Activated naive CD8-positive, alpha-beta T cell treated with anti-CD3 and anti-CD28 coated beads, Interleukin-2, amount 50 U/mL, for 16 hours (primary cell): Measurements from ENCODE around the gene TRHDE.

Experiments used
- DNase-seq: peaks from one replicate; pipeline ENCODE4 v3.0.0-alpha.2; 2020; ENCODE audit warnings: low read depth, low spot score

TRHDE gene

DNA sequence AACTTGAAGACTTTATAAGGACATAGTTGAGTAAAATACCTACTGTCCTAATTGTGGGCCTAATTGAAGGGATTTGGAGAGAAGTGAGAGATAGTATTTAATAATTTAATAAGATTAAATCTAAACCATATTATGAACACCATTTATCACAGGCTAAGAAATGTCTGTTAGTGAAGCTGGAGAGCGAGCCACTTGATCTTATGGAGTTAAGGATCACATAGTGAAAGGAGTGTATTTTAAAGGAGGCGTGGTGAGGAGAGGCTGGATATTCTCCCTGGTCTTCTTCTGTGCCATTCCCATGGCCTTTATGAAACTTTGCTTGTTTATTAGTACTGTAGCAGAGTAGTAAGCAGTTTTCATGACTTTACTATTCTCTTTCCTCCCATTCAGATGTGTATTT, 172.4 kb downstream of the TRHDE start:
- DNase-seq = no peak

DNA sequence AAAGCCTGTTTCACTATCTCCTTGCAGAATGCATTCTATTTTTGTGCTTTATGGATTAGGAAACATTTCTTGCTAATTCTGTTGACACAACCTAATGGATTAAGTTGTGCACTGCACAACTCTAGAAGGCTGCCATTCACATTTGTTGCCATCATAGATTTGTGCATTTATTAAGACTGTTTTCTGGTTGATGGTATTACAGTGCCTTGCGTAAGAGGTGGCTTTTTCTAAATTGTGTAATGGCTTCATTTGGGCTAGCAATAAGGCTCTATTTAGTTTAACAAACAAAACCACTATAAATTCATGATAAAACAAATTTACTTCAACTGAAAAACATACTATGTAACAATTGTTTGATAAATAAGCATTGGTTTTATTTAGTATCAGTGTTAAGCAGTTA, 175.9 kb downstream of the TRHDE start:
- DNase-seq = no peak

DNA sequence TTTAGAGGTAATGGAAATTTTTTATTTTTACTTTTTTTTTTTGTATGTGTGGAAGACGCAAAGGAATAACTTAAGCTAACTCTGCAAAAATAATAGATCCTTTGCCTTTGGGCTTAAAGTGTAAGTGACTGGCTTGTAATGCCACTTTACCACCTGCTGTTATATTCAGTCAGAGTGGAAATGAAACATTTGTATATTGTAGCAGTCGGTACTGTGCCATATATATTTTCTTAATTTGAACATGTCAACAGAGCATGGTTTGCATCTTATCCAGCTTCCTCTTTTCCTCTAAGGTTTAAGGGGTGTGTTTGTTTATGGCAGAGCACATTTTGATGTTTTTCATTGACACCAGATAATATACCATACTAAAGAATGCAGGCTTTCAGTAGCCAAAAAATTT, 176.6 kb downstream of the TRHDE start:
- DNase-seq = no peak

DNA sequence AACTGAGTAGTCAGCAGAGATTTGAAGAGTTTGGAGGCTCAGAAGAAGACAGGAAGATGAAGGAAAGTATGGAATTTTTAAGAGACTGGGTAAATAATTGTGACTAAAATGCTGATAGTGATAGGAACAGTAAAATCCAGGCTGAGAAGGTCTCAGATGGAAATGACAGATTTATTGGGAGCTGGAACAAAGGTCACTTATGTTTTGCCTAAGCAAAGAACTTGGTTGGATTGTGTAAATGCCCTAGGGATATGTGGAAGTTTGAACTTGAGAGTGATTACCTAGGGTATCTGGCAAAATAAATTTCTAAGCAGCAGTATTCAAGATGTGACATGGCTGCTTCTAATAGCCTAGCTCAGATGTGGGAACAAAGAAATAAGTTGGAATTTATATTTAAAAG, 180.9 kb downstream of the TRHDE start:
- no peak for DNase-seq

DNA sequence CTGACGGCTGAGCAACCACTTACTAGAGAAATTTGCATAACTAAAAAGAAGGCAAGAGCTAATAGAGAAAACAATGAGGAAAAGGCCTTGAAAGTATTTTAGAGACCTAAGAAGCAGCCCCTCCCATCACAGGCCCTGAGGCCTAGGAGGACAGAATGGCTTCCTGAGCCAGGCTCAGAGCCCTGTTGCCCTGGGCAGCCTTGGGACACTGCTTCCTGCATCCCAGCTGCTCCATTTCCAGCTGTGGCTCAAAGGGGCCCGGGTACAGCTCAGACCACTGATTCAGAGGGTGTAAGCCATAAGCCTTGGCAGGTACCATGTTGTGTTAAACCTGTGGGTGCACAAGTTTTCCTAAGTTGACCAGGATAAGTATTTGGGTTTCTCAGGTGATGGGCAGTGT, 181.4 kb downstream of the TRHDE start:
- no peak for DNase-seq

DNA sequence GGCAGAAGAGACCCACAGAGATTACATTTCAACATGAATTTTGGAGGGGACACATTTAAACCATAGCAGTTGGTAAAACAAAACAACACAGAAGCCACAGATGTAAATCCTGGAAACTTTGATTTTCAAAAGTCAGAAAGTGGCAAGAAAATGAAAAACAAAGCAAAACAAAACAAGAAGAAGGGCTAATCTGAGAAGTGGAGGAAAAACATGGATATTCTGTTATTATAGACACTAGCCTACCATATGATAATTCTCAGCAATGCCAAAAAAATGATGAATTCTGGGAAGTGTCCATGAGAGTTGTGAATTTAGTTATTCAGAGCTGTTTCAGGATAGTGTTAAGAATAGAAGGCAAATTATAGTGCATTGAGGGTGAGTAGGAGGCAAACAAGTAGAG, 192.3 kb downstream of the TRHDE start:
- DNase-seq = no peak

DNA sequence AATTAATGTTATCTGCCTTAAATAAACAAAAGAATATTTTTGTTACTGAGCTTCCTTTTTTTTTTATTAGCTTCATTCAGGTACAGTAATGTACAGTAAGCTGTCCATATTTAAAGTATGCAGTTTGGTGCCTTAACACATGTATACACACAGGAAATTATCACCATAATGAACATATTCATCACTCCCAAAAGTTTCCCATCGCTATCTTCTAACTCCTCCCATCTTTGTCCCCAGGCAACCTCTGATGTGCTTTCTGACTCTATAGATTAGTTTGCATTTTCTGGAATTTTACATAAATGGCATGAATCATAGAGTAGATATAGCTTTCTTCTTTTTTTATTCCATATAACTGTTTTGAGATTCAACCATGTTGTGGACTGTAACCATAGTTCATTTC, 193.0 kb downstream of the TRHDE start:
- DNase-seq = no peak

DNA sequence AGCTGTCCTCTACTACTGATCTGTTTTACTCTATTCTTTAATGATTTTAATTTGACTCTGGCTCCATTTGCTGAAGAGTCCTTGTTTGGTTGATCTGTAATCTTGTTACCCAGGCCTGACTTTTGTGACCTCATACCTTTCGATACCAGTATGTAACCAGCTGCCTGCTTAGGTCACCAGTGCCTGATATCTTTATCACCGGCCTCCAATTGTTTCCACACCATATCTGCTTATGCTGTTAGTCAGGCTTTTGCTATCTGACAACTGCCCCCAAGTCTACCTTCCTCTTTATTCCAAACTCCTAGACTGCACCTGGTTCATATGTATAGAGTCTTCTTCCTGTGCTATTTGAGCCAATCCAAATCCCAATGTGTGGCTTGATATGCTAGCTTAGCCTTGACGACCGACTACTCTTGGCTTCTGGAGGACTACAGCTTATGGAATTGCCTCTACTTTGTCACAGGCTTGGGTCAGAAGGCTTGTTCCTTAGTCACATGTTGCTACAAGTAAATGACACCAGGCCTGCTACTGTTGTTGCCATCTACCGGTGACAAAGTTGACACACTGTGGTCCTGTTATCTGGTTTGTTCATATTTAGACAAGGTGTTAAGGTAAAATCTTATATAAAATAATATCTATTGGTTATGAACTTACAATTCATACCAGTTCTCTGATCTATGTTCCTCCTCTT, 193.9 kb downstream of the TRHDE start:
- DNase-seq = no peak

DNA sequence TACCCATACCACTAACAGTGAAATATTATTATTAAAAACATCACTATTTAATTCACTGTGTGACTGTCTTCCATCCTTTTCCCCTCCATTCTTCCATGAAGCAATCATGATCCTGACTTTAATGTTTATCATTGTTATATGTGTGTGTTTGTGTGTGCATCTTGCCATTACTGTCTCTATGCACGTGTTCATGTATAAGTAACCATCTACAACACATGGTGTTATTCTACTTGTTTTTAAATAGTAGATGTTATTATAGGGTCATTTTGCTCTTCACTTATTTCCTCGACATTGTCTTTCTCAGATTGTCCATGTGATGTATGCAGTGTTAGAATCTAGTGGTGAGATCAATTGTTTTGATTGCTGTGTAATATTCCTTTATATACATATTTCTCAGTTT, 195.8 kb downstream of the TRHDE start:
- DNase-seq = no peak

DNA sequence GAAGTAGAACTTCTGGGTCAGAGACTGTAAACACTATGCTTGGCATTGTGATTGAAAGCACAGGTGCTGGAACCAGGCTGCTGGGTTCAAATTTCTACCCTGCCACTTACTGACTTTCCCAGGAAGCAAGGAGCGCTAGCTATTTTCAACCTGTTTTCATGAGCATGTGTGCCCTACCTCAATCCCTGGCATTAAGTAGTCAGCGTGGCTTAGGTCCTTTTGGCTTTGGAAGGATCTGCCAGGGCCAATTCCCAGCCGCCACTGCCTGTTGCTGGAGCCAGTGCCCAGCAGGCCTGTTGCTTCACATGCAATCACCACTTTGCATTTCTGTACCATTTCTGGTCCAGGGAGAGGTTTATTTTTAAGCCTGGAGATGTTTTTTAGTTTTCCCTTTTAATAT, 196.3 kb downstream of the TRHDE start:
- DNase-seq = no peak

DNA sequence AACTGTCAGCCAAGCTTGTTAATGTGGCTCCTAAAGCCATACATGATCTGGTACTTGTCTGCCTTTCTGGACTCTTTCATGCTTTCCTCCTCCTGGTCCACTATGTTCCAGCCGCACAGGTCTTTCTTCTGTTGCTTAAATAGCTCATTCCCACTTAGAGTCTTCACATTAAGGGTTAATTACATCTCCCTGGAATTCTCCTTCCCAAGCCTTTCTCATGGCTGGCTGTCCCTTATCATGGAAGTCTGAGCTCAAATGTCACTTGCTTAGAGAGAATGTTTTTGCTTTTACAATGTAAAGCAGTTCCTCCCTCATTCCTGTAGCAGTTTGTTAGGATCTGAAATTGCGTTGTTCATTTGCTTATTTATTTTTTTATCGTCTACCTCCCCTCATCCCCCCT, 199.6 kb downstream of the TRHDE start:
- DNase-seq = no peak

DNA sequence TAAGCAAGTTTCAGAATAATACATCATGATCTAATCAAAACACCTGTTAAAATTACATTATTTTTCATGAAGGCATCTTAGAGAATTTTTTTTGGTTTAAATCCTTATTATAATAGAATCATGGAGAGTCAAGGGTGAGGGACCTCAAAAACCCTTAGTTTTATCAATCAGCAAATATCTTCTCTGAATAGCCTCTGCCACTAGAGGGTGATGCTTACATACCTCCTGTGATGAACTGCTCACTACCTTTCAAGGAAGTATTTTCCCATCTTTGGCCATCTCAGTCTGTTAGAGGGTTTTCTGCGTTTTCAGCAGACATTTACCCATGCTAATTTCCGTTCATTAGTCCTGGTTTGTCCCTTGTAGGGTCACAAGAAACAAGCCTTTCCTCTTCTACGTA, 200.2 kb downstream of the TRHDE start:
- DNase-seq = no peak

DNA sequence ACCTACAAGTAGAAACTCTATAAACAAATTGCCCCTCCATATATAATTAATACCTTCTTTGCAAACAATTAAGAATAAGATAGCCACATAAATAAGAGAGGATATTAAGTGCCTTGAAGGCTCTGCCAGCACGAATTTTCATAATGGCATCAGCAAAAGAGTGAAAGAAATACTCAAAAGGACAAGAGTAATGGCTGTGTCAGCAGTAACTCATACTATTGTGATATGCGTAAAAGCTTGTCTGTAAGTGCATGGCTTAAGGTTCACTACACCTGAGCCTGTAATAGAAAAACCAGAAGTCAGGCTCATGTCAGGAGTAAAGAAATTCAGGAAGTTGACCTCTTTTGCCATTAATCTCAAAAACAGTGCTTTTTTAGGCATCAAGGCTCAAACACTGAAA, 204.1 kb downstream of the TRHDE start:
- DNase-seq = no peak

DNA sequence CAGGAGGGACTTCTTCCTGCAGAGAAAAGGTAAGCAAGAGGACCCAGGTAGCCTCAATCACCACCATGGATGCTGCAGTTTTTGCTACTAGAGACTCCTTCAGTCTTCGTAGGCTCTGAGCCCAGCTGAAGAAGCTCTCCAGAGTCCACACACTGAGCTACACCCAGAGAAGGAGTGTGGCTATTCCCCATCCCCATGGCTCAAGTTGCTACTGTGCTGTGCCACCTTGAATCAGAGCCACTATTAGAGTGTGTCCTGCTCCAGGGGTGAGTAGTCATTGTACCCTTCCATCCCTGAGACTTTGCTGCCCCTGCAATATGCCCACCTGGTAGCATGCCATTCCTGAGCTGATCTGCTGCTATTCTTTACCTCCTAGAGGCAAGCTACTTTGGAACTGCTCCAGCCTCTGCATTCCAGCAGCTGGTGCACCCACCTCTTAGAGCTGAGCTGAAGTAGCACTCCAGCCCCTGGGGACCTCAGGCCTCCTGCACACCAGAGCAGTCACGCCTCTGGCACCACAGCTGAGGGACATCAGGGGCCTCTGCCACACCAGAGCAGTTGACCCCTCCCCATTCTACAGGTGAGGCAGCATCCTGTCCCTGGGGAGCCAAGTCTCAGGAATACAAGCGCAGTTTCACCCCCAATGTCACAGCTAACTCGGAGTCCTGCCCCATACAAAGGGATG, 213.0 kb downstream of the TRHDE start:
- no peak for DNase-seq

DNA sequence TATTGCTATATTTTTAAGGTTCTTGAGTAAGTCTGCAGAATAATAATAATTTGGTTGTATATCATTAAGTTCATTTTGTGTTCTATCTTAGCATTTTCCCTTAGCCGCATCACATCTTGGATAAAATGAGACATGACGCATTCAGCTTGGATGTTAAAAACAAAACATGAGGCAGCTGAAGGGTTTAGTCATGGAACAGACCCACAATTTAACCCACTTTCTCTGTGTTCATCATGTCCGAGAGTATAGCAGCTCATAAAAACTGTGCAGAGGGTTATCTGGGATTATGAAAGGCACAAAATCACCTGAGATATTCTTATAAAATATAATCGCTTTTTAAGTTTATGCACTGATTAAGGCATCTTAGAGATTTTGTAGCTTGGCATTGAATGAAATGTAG, 219.3 kb downstream of the TRHDE start:
- no peak for DNase-seq

DNA sequence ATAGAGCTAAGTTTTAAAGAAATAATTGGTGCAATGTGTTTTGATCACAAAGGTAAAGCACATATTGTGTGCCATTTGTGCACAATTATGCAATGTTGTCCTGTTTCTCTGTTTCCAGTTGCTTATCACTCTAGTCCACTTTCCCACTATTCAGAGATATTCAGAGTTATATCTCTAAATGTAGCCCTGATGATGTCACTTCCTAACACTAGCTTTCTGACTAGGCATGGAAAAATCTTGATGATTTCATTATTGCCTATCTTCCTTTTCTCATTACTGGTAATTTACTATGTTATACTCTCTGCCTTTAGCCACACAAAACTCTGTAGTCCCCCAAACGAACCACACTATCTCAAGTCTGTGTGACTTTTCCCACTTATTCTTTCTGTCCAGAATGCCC, 221.2 kb downstream of the TRHDE start:
- no peak for DNase-seq

DNA sequence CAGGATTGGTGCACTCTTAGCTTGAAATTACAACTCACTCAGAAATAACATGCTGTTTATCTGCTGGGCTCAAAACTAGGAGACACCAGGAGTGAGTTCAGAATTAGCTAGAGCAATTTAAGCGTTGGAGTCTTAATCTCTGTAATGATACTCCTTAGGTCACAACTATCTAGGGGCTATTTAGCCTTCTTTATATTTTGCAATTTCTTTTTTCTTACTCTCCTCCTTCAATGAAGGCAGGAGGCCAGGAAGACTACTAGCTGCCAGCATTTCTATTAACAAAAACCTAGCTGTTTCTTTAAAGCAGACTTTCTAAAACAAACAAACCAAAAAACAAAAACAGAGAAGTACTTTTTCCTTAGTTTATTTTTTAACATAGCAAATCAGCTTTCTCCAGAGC, 226.2 kb downstream of the TRHDE start:
- DNase-seq = no peak

DNA sequence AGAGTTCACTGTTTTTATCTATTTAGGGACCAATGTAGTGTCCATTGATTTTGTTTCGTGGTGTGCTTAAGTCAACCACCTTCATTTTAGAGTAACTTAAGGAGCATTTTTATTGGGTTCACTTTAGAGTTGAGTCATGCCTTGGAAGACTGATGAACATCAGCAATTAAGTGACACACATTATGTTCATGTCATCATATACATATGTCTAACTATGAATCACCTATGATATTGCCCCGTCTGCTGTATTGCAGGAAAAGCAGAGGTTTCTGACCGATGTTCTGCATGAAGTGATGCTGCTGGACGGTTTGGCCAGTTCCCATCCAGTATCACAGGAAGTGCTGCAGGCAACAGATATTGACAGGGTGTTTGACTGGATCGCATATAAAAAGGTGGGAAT, 227.1 kb downstream of the TRHDE start:
- no peak for DNase-seq

DNA sequence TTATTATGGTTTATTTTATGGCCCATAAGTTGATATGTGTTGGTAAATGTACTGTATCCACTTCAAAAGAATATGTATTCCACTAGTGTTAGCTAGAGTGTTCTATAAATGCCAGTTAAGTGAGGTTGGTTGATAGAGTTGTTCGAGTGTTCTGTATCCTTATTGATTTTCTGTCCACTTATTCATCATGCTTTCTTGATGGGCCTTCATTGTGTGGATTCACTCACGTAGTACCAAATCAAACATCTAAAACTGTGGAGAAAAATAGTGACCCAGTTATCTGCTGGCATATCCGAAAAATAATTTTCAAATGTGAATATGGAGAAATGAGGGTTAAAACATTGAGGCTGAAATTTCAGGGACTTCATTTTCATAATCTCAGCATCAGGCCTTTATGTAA, 230.4 kb downstream of the TRHDE start:
- no peak for DNase-seq

DNA sequence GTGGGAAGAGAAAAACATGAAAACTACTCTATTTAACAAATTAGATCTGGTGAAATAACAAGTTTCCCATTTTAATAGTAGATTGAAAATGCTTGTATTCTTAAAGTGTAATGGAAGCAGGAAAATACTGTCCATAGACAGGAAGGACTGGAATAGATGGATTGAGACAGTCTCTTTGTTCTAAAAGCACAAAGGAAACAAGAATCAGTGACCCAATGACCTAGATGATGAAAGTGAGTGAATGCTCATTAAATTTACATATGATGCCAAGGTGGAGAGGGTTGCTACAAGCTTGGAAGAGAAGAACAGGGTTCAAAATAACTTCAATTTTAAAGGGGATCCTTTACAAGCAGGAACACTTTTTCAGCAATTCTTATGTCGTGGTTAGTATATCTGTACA, 233.1 kb downstream of the TRHDE start:
- DNase-seq = no peak

DNA sequence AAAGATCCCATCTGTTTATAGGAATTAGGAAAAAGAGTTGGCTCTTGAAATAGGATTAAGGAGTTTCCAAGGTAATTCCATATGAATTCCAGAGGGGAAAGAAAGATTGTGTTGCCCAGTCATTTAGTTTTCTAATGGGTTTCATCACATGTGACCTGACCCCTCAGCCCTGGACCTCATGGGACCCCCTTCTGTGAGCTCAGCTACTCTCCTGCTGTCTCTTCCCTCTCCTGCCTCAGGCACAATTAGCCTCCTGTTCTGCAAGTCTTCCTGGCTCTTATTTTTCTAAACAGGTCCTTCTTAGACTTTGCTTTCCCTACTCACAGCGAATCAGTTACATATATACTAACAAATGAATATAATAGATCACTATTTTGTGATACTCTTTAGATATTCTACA, 237.7 kb downstream of the TRHDE start:
- no peak for DNase-seq

DNA sequence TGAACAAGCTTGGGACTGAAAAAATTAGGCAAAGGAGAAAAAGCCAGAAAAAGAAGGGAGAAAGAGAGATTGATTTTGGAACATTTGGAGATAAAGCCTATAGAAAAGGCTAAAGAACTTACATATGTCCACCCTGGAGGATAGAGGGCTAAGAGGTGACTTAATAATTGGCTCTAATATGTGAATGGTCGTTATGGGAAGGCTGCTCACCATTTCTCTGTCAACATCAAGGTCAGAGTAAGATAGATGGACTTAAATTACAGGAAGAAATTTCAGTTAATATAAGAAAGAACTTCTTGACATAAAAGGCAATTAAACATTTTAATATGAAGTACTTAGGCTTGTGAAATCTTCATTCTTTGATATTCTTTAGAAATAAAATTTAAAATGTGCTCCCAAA, 238.6 kb downstream of the TRHDE start:
- no peak for DNase-seq

DNA sequence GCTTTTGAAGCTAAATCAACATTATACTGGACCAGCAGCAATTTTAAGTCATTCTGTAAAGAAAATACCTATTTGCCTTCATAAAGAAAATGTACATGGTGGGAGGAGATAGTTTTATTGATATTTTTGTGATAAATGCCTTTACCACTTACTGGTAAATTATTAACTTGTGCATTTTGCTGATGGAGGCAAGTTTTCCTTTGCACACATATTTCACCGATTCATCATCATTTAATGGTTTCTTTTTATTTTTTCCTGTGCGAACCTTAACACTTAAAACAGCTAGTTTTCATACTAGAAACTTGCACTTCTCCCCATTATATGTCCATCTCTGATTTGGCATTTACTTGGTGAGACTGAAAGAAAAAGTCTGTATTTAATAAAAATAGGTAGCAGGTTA, 239.3 kb downstream of the TRHDE start:
- DNase-seq = no peak

DNA sequence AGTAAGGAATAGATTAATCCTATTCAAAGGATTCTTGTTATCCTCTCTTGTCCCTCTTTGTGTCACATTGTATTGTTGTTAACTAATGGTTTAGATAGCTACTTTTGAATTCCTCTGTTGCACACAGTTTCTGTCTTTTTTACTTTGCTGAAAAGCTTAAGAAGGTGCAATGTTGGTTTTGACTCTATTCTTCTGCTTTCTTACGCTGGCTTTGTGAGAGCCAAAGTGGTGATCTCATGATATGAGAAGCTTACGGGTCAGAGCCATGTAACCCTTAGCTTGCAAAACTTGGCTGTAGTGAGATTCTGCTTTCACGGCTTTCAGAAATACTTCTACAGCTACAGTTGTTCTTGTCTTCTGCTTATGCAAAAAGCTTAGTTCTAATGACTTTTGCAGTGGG, 239.7 kb downstream of the TRHDE start:
- DNase-seq = no peak
